Neural crest cell (in vitro differentiated cells): ENCODE data around the gene ADAMTS5. TPM values are rescaled to one million over a fixed set of nuclear protein-coding genes. Genes with fewer than 3 reads are reported as not detected.

Source experiments
- DNase-seq: peaks from one replicate; pipeline ENCODE4 v3.0.0; 2021; ENCODE audit warnings: low read depth, mixed read lengths, low spot score
- H3K27ac Mint-ChIP-seq: one replicate; pipeline ENCODE4 v1.8.0; 2021; ENCODE audit warnings: mild to moderate bottlenecking, mixed read lengths; ENCODE audit not compliant: unreplicated experiment
- H3K27me3 Mint-ChIP-seq: 2 replicates; pipeline ENCODE4 v1.8.0; 2021; ENCODE audit warnings: low read depth, mild to moderate bottlenecking, mixed read lengths
- H3K36me3 Mint-ChIP-seq: 2 replicates; pipeline ENCODE4 v1.8.0; 2021; ENCODE audit warnings: low read depth, mild to moderate bottlenecking, mixed read lengths
- H3K4me1 Mint-ChIP-seq: 2 replicates; pipeline ENCODE4 v1.8.0; 2021; ENCODE audit warnings: mixed read lengths
- H3K4me3 Mint-ChIP-seq: one replicate; pipeline ENCODE4 v1.8.0; 2021; ENCODE audit warnings: mild to moderate bottlenecking, mixed read lengths
- H3K9me3 Mint-ChIP-seq: 2 replicates; pipeline ENCODE4 v1.8.0; 2021; ENCODE audit warnings: mixed read lengths
- total RNA-seq: library from RNA; stranded (reverse); gene quantifications from 2 replicates; pipeline ENCODE4 v1.2.1, GENCODE V29; 2021
- TF ChIP-seq, protein P1 (sequence below): fragments of 200-600 bp; sonication (generic); conservative IDR thresholded peaks from 2 replicates; pipeline ENCODE4 v1.5.0; 2021; ENCODE audit warnings: antibody characterized with exemption, mild to moderate bottlenecking

Gene ADAMTS5
- total RNA-seq, 1 donor from 2014 or later: 0.40 TPM

DNA sequence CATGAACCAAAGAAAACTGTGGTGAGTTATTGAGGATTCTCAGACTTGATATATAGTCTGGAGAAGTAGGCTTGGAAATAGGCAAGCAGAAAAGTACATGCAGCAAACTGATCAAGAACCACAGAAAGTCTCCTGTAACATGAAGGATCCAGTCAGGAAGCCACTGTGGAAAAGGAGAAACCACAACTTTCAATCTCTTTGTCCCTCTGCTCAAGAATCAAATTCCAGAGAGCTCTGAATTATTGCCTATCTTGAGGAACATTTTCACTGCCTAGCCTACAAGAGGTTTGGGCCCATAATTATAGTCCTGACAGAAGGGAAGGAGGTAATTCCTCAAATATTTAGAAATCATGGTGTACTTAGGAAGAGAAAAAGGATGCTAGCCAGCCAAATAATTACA lies 78.6 kb downstream of the ADAMTS5 start:
- no peaks in the 10 kb centered on the region for H3K4me1 Mint-ChIP-seq
- no peak for DNase-seq
- TF ChIP-seq, protein P1, sequence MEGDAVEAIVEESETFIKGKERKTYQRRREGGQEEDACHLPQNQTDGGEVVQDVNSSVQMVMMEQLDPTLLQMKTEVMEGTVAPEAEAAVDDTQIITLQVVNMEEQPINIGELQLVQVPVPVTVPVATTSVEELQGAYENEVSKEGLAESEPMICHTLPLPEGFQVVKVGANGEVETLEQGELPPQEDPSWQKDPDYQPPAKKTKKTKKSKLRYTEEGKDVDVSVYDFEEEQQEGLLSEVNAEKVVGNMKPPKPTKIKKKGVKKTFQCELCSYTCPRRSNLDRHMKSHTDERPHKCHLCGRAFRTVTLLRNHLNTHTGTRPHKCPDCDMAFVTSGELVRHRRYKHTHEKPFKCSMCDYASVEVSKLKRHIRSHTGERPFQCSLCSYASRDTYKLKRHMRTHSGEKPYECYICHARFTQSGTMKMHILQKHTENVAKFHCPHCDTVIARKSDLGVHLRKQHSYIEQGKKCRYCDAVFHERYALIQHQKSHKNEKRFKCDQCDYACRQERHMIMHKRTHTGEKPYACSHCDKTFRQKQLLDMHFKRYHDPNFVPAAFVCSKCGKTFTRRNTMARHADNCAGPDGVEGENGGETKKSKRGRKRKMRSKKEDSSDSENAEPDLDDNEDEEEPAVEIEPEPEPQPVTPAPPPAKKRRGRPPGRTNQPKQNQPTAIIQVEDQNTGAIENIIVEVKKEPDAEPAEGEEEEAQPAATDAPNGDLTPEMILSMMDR: no peak
- H3K36me3 Mint-ChIP-seq: no peaks in the 10 kb centered on the region
- H3K4me3 Mint-ChIP-seq: no peak overlapping the region
- H3K27ac Mint-ChIP-seq: no peak overlapping the region
- no peaks in the 10 kb centered on the region for H3K9me3 Mint-ChIP-seq
- H3K27me3 Mint-ChIP-seq: no peaks in the 10 kb centered on the region

DNA sequence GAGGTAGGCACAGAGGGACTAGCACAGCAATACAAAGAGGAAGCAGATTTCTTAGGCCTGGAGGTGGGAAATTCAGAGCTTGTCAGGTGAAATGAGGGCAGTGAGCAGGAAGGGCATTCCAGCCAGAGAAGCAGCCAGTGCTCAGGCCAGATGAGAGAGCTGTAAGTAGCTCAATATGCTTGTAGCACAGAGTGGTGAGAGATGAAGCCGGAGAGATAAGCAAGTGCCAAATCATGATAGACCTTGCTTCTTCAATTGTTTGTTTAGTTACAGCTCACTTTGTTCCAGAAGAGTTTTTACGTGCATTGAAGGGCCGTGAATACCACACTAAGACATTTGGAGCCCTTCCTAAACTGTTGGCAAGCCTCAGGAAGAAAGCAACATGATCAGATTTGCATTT lies 79.6 kb downstream of the ADAMTS5 start:
- no peaks in the 10 kb centered on the region for H3K4me1 Mint-ChIP-seq
- H3K9me3 Mint-ChIP-seq: no peaks in the 10 kb centered on the region
- no peaks in the 10 kb centered on the region for H3K36me3 Mint-ChIP-seq
- no peak overlapping the region for H3K4me3 Mint-ChIP-seq
- TF ChIP-seq, protein P1: no peak
- no peak for DNase-seq
- no peaks in the 10 kb centered on the region for H3K27me3 Mint-ChIP-seq
- no peak overlapping the region for H3K27ac Mint-ChIP-seq

DNA sequence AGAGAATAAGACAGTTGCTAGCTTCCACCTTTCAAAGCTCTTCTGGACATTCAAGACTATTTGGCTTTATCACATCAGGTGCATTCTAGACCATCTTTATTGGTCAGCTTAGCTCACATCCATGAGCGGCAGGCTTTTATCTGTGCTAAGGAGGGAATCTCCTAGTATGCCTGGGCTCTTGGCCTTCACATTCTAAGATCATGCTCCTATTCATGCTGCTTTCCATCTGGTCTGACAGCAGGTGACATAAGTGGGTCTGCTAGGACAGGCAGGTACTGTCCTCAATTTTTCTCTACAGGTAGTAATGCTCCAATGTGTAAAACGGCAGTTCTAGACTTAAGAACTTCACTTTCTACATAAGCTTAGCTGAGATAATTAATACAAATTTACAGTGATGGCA lies 82.5 kb downstream of the ADAMTS5 start:
- TF ChIP-seq, protein P1: no peak
- H3K4me1 Mint-ChIP-seq: no peaks in the 10 kb centered on the region
- no peak overlapping the region for H3K4me3 Mint-ChIP-seq
- H3K9me3 Mint-ChIP-seq: no peaks in the 10 kb centered on the region
- no peaks in the 10 kb centered on the region for H3K36me3 Mint-ChIP-seq
- H3K27ac Mint-ChIP-seq: no peak overlapping the region
- no peaks in the 10 kb centered on the region for H3K27me3 Mint-ChIP-seq
- no peak for DNase-seq

DNA sequence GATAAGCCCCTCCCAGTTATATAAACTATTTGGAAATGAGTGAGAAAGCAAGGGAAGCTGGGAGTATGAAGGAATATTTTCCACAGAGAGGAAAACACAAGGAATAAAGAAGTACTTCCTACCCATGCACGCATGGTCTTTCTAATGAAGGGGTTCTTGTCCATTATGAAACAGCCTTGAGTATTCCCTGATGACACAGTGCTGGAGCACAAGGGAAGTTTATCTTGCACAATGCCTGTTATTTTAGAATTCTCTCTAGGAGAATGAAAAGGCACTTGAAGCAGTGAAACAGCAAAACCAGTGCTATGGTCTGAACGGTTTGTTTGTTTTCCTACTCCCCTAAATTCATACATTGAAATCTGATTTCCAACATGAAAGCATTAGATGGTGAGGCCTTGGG lies 83.1 kb downstream of the ADAMTS5 start:
- Mint-ChIP-seq H3K4me1 (no peaks in the 10 kb centered on the region), H3K9me3 (no peaks in the 10 kb centered on the region), H3K27me3 (no peaks in the 10 kb centered on the region), H3K4me3 (no peak overlapping the region), H3K36me3 (no peaks in the 10 kb centered on the region), H3K27ac (no peak overlapping the region)
- DNase-seq: no peak
- TF ChIP-seq, protein P1: no peak

DNA sequence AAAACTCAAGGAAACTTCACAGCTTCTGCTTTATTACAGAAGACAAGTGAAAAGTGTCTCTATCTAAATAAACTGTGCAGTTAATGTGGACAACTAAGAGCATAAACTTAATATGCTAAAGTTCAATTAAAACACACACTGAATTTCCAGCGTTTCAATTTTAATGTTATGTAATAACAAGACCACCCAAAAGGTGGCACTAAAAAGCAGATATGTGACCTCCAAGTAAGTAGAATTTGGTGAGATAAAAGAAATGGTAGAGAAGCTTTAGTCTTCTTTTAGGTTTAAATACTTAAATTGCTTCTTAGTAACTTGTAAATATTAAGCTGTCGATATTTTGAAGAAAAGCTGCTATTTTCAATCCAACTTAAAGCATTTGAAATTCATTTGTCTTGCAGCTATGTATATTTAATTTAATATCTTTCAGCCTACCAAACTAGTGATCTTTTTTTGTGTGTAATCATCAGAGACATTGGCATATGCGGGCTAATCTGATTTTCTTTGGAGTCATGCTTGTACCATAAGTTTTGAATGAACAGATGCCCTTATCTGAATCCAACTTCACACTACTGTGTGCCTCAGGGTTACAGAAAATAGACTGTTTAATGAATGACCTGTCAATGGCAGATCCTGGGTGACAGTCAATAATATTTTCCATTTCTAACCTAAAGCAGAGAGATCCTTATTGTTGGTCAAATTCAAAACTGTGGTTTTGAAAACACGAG lies 85.2 kb downstream of the ADAMTS5 start:
- no peak overlapping the region for H3K4me3 Mint-ChIP-seq
- no peaks in the 10 kb centered on the region for H3K4me1 Mint-ChIP-seq
- no peak for DNase-seq
- H3K27me3 Mint-ChIP-seq: no peaks in the 10 kb centered on the region
- no peak overlapping the region for H3K27ac Mint-ChIP-seq
- no peaks in the 10 kb centered on the region for H3K9me3 Mint-ChIP-seq
- H3K36me3 Mint-ChIP-seq: no peaks in the 10 kb centered on the region
- TF ChIP-seq, protein P1: peak; percentile 59
